GM19328 (cell line): Measurements from ENCODE around the gene SPG21.

Experiments used
- ATAC-seq: cut with Tn5 transposase; IDR thresholded peaks from one replicate; pipeline ENCODE4 v1.9.1; 2021; ENCODE audit warnings: mild to moderate bottlenecking, moderate library complexity; ENCODE audit not compliant: unreplicated experiment

The SPG21 gene

DNA sequence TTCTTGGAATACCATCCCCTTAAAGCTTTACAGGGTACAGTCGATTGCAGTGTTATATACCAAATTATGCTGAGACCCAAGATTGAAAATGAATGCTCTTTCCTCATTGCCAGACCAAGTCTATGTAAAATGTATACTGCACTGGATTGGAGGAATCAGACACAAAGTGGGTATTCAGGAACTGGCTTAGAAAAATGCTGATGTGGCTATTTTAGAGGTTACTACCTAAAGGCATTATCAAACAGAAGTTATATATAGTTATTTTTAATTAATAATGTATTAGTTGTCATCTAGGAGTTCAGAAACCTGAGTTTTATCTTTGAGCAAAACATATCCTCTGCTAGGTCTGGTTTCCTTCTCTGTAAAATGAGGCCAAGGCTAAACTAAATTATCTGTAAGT, 3.6 kb upstream of the SPG21 start:
- no peak for ATAC-seq

DNA sequence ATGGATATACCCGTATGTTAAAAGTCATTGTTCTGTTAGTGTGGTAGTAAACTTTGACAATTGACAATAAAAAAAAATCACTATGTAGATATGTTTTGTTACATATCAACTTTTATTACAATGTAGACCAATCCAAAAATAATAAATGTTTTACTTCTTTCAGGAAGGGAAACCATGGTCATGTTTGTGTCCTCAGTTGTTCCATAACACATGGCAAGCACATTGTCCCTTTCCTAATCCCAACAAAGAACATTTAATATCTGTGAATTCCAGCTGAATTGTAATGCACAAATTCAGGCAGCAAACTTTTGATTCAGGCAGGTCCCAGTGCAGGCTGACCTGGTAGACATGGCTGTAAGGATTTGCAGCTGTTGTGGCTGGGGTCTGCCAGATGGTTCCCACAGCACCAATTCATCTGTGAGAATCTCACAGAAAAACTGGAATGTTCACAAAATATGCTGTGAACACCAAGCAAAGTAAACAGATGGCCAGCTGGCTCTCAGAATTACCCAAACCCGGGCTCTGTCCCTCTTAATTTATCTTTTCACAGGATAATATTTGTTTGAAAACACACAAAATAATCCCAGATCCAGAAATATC, 1.9 kb upstream of the SPG21 start:
- ATAC-seq: no peak

DNA sequence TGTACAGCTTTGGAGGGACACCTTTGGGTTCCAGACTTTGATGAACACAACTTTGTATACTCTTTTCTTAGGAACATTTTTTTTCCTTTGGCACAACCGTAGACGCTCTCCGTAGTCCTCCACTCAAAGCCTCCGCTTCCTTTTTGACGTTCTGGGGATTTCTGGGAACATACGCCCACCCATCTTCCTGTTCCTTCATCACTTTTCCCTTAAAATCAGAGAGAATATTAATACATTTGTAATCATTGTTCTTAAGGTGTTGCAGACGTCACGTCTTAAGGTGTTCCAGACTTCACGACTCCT, 405 bp upstream of the SPG21 start:
- no peak for ATAC-seq

DNA sequence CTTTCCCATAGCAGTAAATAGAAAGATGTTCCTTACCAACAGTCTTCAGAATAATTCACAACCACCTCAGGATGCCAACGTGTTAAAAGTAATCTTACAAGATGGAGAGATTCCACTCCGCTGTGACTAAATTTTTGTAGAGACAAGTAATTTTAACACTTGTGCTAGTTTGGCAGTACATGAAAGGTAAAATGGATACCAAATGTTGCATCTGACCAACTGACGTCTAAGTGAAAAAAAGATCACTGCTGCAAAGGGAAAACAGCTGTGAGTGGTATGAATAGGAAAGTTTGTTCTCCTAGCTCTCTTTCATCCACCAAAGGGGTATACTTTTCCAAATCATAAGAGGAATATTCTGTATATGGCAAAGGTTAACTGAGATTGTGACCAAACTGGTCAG, 2.6 kb downstream of the SPG21 start:
- no peak for ATAC-seq

DNA sequence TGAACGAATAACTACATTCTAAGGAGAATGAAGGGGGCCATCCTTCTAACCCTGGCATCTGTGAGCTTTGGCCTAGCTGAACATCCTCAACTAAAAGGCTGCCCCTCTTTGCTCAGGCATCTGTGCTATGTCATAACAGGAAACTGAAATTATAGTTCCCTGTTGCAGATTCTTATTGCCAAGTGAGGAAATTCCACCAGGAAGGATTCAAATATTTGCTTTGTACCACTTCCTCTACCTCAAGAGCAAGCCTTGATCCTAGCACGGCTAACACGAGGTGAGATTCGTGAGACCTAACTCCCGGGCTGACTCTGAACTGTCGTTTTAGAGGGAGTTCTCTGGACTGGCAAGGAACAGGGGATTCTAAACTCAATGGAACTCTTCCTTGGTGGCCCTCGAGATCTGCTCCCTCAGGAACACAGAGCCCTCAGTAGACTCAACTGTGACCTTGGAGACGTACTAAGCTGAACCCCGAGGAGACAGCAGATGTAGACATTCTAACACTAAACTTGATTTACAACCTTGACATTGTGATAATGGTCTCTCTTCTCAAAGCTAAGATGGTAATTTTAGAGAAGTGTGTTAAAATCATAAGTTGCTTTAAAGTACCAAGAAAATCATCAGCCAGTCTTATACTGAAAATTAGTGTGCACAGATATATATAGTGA, 4.2 kb downstream of the SPG21 start:
- ATAC-seq: no peak

DNA sequence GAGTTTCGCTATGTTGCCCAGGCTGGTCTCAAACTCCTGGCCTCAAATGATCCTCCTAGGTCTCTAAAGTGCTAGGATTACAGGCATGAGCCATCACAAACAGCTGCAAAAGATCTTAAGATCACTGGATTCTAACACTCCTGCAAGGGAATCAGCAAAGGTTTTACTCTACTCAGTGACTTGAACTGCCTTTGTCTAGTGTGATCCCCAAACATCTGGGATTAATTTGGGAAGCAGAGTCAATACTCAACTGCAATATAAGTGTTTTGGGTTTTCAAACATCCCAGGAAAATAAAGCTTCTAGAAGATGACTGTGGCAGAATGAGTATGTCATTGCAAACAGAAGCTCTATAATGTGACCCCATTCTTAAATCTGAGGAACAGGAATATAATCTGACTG, 7.2 kb downstream of the SPG21 start:
- no peak for ATAC-seq

DNA sequence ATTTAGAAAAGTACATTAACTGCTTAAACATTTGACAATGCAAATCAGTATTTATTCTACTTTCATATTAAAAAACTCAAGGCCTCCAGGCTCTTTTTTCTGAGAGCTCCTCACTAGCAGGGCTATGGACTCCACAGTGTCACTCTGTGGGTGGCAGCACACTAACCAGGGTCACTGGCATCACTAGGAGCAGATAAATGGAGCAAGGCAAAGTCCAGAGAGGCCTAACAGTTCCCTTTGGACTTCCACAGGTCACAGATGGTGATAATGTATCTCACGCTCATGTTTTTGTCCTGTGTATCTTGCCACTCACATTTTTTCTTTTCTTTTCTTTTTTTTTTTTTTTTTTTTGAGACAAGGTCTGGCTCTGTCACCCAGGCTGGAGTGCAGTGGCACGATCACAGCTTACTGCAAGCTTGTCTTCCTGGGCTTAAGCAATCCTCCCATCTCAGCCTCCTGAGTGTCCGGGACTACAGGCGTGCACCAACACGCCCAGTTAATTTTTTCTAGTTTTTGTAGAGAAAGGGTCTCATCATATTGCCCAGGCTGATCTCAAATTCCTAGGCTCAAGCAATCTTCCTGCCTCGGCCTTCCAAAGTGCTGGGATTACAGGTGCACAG, 7.8 kb downstream of the SPG21 start:
- no peak for ATAC-seq

DNA sequence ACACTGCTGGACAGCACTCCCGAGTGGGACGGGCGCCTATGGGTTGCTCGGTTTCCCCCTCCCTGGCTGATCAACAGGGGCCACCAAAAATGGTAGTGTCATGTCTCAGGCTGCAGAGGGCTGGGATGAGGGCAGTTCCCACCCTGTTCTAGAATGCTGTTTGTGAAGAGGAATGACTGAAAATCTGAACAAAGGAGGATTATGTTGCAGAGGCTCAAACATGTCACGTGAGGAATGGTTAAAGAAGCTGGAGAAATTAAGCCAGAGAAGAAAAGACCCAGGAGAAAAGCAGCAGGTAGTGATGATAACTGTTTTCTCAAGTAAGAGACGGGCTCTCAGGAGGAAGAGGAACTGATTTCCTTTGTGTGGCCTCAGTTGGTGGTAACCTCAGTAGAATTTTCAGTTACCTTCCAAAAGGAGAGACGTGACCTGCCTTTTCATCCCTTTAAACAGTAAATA, 10.4 kb downstream of the SPG21 start:
- no peak for ATAC-seq

DNA sequence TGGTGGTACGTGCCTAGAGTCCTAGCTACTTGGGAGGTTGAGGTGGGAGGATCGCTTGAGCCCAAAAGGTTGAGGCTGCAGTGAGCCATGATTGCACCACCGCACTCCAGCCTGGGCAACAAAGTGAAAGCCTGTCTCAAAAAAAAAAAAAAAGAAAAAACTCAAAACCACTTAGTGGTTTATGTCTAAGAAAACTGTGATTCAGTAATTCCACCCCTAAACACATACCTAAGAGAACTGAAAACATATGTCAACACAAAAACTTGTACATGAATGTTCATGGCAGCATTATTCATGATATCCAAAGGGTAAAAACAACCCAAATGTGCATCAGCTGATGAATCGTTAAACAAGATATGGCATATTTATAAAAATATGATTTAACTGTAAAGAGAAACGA, 14.3 kb downstream of the SPG21 start:
- no peak for ATAC-seq

DNA sequence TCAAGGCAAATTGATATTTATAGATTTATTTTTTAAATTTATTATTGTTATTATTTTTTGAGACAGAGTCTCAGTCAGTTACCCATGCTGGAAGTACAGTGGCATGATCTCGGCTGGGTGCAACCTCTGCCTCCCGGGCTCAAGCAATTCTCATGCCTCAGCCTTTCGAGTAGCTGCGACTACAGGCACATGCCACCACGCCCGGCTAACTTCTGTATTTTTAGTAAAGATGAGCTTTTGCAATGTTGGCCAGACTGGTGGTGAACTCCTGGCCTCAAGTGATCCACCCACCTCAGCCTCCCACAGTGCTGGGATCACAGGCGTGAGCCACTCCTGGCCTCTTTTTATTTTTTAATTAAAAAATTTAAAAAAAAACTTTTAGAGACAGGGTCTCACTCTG, 19.0 kb downstream of the SPG21 start:
- no peak for ATAC-seq

DNA sequence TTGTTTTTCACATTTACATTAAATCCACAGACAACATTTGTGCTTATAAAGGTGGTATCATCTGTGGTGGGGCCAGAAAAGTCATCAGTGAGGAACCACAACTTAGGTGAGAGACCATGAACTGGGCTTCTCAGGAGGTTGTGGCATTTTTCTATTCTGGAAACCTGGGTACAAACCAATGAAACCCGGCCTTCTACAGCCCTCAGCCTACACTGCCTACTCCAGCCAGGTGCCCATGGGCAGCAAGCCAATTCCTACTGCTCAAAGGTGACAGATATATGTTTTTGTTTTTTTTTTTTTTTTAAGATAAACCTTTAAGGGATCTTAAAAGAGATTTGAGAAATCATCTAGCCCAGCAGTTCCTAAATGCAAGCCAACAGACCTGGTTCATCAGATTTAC, 20.3 kb downstream of the SPG21 start:
- no peak for ATAC-seq

DNA sequence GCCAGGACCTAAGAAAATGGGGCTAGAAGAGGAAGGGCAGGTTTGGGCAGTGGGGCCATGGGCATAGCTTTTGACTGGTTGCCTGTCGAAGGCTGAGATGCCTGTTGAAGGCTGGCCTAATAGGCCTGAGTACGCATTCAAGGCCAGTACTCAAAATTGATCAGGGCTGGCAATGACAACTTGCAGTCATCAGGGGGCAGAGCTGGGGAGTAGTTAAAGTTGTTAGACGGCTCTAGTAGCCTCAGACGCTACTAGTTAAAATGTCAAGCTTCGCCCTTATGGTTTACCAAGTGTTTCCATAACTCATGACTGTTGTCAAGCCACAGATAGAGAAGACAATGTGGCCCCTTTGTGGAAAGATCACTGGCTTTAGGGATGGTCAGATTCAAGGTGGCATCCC, 28.7 kb downstream of the SPG21 start:
- no peak for ATAC-seq

DNA sequence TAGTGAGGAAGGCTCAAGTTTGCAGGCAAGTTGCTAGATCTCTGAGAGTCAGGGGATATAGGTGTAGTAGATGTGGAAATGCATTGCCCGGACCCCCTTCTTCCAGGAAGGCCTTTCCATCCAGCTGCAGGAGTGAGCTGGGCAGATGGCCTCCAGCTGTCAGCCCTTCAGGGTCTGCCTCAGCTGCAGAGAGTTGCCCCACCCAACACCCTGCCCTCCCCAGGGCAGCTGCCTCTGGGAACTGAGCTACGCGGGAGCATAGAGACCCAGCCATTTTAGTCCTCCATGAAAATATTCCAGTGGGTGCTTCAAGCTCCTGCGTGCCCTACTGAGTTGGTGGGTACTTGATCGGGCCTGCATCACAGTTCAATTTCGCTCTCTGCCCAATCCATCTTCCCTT, 29.6 kb downstream of the SPG21 start:
- ATAC-seq: no peak

DNA sequence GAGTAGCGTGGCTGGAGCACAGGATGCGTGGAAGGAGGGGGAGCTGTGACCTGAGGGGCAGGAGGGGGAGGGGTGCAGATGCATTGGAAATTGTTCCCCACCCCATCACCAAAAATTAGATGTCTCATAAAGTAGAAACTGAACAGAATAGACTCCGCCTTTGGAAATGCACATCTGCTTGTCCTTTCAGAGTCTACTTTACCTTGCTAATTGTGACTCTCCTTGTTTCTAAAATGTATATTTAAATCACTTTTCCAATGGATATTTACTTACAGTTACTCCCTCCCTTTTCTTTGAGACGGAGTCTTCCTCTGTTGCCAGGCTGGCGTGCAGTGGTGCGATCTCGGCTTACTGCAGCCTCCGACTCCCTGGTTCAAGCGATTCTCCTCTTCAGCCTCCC, 30.6 kb downstream of the SPG21 start:
- ATAC-seq: no peak

DNA sequence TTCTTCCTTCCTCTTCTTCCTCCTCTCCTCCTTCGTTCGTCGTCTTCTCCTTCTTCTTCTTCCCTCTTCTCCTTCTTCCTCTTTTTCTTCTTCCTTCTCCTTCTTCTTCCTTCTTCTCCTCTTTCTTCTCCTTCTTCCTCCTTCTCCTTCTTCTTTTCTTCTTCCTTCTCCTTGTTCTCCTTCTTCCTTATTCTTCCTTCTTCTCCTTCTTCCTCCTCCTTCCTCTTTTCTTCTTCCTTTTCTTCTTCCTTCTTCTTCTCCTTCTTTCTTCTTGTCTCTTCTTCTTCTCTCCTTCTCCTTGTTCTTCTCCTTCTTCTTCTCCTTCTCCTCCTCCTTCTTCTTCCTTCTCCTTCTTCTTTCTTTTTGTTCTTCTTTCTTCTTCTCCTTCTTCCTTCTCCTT, 35.3 kb downstream of the SPG21 start:
- no peak for ATAC-seq

DNA sequence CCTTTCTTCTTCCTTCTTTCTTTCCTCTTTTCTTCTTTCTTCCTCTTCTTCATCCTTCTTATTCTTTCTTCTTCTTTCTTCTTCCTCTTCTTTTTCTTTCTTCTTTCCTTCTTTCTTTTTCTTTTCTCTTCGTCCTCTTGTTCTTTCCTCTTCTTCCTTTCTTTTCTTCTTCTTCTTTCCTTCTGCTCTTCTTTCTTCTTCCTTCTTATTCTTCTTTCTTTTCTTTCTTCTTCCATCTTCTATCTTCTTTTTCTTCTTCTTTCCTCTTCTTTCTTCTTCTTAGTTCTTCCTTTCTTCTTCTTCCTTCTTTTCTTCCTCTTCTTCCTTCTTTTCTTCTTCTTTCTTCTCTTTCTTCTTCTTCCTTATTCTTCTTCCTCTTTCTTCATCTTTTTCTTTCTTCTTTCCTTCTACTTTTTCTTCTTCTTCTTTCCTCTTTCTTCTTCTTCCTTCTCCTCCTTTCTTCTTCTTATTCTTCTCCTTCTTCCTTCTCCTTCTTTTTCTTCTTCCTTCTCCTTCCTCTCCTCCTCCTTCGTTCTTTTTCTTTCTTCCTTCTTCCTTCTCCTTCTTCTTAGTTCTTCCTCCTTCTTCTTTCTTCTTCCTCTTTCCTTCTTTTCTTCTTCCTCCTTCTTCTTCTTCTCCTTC, 37.8 kb downstream of the SPG21 start:
- no peak for ATAC-seq

DNA sequence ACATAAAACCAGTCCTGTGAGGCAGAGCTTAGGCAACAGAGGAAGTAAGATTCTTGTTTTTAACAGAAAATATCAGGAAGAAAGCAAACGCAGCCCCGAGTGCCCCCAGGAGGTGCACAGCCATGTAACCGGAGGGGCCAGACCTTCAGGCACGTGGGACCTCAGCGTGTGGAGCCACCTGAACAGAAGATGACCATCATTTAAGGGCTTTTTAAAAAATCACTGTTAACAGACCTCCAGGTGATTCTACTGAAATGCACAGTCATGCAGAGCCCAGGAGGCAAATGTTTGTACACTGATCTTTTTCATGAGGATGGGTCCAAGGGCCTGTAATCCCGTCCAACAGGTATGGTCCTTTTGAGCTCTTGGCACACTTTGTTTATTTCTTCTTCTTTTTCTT, 38.8 kb downstream of the SPG21 start:
- ATAC-seq: no peak

DNA sequence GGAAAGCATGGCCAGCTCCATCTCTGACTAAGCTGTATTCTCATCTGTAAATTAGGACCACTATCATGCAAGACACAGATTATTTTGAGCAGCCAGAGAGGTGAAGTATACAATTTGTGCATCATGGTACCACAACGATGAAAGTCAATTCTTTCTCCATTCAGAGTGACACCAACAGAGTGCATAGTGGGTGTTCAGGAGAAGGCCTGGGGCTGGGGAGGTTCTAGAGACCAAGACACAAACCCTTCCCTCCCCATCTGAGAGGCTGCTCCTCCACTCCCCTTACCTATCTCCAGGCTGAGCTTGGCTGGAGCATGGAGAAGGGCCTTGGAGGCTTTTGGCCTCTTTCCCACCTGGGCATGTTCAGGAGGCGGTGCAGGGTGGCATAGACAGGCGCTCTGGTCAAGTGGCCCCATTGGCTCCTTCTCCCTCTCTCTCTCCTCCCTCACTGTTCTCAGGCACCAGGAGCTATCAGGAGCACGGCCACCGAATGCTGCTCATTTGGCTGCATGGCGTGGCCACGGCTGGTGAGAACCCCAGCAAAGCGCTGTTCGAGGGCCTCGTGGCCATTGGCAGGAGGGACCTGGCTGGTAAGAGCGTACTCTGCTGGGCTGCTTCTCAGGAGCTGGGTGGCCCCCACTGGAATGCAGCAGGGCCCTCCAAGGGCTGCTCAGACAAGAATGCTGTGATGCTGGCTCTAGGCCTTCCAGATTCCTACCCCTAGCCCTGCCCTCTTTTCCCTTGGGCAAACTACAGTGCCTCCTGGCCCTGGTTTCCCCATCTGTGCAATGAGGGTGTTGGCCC, 40.1 kb downstream of the SPG21 start:
- ATAC-seq: no peak

DNA sequence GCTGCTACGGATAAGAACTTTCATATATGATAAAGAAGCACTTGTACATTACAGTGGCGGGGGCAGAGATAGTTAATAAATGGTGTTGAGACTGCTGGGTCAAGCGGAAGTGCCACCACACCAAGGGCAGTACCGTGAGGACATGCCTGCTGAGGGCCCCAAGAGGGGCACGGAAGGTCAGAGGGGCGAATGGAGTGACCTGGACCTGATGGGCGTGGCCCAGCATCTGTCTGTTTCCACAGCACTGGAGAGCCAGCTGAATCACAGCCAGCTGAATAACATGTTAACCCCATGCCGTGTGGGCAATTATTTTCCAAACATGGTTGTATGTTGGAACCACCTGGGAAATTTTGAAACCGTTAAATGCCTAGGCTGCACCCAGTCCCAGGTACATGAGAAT, 40.8 kb downstream of the SPG21 start:
- ATAC-seq: no peak

DNA sequence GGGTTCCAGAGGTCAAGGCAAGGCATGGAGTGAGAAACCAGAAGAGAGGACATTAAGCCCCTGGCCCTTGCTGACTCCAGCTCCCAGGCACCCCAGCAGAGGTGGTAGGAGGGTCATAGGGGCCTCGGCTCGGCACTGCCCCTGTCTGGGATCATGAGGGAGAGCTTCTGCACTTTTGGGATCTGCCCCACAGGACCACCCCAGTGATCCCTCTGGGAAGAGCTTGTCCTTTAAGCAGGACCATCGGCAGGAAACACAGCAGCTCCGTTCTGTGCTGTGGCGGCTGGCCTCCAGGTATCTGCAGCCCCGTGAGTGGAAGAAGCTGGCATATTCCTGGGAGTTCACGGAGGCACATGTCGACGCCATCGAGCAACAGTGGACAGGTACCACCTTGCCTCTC, 42.5 kb downstream of the SPG21 start:
- no peak for ATAC-seq

DNA sequence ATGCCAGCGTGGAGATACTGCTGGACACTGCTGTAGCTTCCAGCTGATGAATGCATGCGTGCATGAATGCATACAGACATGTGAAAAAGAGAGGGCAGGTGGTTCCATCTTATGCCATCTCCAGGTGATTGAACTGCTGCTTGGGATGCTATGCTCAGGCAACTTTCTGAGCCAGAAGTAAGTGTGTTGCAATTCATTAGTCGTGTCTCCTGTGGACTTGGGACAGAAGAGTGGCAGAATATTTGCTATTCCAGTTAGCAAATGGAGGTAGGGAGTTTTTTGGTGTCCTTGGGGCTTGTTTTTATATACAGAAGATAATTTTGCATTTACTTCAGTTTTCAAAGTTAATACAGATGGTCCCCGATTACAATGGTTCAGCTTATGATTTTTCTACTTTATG, 44.8 kb downstream of the SPG21 start:
- ATAC-seq: no peak
